Cardiac fibroblast (primary cell): ENCODE results near the gene CSAD.

Source experiments
- DNase-seq, 2 donors: peaks; one replicate each; pipeline versions ENCODE4 v3.0.0 to v3.0.0-alpha.2; 2010; ENCODE audit warnings: low read depth in 2 of 2
- H3K4me3 ChIP-seq, 2 donors: replicated peaks in 1 of 2; 1 replicate in 1 of 2; 2 replicates in 1 of 2; pipeline ENCODE4 v1.5.1; 2011; ENCODE audit warnings: low read depth in 2 of 2, low read length in 2 of 2, mild to moderate bottlenecking in 2 of 2, moderate library complexity in 1 of 2
- TF ChIP-seq, protein P1 (sequence below): IDR thresholded peaks from one replicate; pipeline ENCODE4 v1.5.1; 2011; ENCODE audit warnings: low read depth, mild to moderate bottlenecking, low read length, inconsistent platforms

CSAD gene

GRCh38 chr12:53211476-53212381 is 31.0 kb upstream of the CSAD start:
- no peak overlapping the region for H3K4me3 ChIP-seq
- no peak for DNase-seq
- TF ChIP-seq, protein P1, sequence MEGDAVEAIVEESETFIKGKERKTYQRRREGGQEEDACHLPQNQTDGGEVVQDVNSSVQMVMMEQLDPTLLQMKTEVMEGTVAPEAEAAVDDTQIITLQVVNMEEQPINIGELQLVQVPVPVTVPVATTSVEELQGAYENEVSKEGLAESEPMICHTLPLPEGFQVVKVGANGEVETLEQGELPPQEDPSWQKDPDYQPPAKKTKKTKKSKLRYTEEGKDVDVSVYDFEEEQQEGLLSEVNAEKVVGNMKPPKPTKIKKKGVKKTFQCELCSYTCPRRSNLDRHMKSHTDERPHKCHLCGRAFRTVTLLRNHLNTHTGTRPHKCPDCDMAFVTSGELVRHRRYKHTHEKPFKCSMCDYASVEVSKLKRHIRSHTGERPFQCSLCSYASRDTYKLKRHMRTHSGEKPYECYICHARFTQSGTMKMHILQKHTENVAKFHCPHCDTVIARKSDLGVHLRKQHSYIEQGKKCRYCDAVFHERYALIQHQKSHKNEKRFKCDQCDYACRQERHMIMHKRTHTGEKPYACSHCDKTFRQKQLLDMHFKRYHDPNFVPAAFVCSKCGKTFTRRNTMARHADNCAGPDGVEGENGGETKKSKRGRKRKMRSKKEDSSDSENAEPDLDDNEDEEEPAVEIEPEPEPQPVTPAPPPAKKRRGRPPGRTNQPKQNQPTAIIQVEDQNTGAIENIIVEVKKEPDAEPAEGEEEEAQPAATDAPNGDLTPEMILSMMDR: peak; percentile 32

GRCh38 chr12:53210843-53211242 is 30.1 kb upstream of the CSAD start:
- TF ChIP-seq, protein P1: no peak
- H3K4me3 ChIP-seq: no peak overlapping the region

GRCh38 chr12:53208877-53209463 is 28.2 kb upstream of the CSAD start:
- no peak for DNase-seq
- H3K4me3 ChIP-seq: no peak overlapping the region
- TF ChIP-seq, protein P1: no peak

More at GRCh38 chr12:53210843-53211242, 30.1 kb upstream of the CSAD start:
- no peak for DNase-seq

DNA sequence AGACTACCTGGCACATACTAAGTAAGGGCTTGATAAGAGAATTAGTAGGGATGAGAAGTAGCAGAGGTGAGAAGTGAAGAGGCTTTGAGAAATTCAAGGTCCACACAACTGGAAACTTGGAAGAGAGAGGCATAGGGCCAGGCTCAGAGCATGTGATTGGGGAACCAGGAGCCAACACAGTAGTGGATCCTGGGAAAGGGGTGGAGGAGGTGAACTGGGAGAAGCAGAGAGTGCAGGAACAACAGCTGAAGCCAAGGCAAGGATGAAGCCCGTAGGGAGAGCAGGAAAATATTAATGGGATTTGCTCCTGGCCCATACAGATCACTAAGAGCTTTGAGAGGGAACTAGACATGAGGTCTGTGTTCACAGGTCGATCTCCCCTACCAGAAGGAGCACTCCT is 27.7 kb upstream of the CSAD start:
- H3K4me3 ChIP-seq: no peak overlapping the region
- DNase-seq: no peak
- TF ChIP-seq, protein P1: no peak

GRCh38 chr12:53207042-53207441 is 26.3 kb upstream of the CSAD start, which contains the start of gene ITGB7:
TSS of gene ITGB7 (minus strand) at chr12:53207251. CDS start at chr12:53200443, 6,808 bp downstream.
- TF ChIP-seq, protein P1: no peak
- DNase-seq: no peak
- no peak within 1 kb of the TSS for H3K4me3 ChIP-seq

DNA sequence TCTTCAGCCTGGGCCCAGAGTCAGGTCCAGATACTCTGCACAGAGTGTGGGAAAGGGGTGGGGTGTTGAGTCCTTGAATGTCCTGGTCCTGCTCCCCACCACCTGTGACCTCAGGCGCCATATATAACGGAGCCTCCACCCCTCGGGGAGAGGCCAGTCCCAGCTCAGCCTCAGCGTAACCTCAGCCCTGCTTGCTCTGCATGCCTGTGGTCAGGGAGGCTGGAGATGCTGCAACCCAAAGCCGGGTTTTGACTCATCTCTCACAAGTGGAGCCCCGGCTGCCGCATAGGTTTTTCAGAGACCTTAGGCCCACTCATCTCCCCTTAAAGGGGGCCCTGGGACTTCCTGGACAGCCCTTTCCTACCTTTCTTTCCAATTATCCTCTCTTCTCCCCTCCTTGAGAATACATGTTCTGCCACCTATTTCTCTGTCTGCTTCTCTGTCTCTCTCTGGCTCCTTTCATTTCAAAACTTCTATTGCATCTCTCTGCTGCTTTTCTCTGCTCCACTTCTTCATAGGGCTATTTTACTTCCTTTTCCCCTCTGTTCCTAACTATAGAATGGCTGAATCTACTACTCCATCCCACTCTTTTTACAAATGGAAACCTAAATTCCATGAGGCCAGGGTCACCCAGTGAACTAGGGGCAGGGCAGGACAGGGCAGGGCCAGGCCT is 25.2 kb upstream of the CSAD start:
- DNase-seq: peak; percentile 82 to 88
- no peak overlapping the region for H3K4me3 ChIP-seq
- TF ChIP-seq, protein P1: no peak
